ENCODE results near the gene ATE1.
"Not testable (repeated sequence)": the region's sequence is repeated elsewhere in the genome, so short reads cannot be mapped to it uniquely, and the experiment has no call there.

Gene ATE1

GRCh38 chr10:121927841-121928527 is at the start of gene ATE1:
TSS of gene ATE1 (minus strand) at chr10:121928031. CDS start at chr10:121927949, 82 bp downstream.
- DNase-seq = peak; percentile 79 to 91

- DNase-seq = no peak
Measured at GRCh38 chr10:121976607-121977006, 48.8 kb upstream of the ATE1 start.

- DNase-seq = peak in 1 of 2 experiments; percentile 55
Measured at GRCh38 chr10:121975295-121976086, 47.7 kb upstream of the ATE1 start.

- peak; percentile 44 to 77 for DNase-seq
Measured at GRCh38 chr10:121974535-121975294, 46.9 kb upstream of the ATE1 start, which contains the start of gene NSMCE4A. TSS of gene NSMCE4A (minus strand) at chr10:121975217. CDS start at chr10:121975165, 52 bp downstream.

GRCh38 chr10:121974019-121974534 is 46.2 kb upstream of the ATE1 start:
- no peak for DNase-seq

- not testable (repeated sequence) for DNase-seq
Measured at GRCh38 chr10:121969086-121969485, 41.3 kb upstream of the ATE1 start.

GRCh38 chr10:121965996-121966395 is 38.2 kb upstream of the ATE1 start:
- no peak for DNase-seq

GRCh38 chr10:121961456-121961855 is 33.6 kb upstream of the ATE1 start:
- no peak for DNase-seq

- DNase-seq = no peak
Measured at GRCh38 chr10:121959671-121960070, 31.8 kb upstream of the ATE1 start.

- DNase-seq = no peak
Measured at GRCh38 chr10:121956111-121957061, 28.6 kb upstream of the ATE1 start.

- DNase-seq = no peak
Measured at GRCh38 chr10:121952226-121952625, 24.4 kb upstream of the ATE1 start.

GRCh38 chr10:121949451-121949850 is 21.6 kb upstream of the ATE1 start:
- DNase-seq = no peak

- no peak for DNase-seq
Measured at GRCh38 chr10:121949049-121949448, 21.2 kb upstream of the ATE1 start.

GRCh38 chr10:121947343-121948330 is 19.8 kb upstream of the ATE1 start:
- no peak for DNase-seq

GRCh38 chr10:121942749-121943416 is 15.1 kb upstream of the ATE1 start:
- DNase-seq = no peak

- no peak for DNase-seq
Measured at GRCh38 chr10:121941532-121941931, 13.7 kb upstream of the ATE1 start.

GRCh38 chr10:121936295-121936694 is 8.5 kb upstream of the ATE1 start:
- DNase-seq = no peak

GRCh38 chr10:121935702-121936101 is 7.9 kb upstream of the ATE1 start:
- DNase-seq = no peak

- DNase-seq = not testable (repeated sequence)
Measured at GRCh38 chr10:121930268-121931085, 2.6 kb upstream of the ATE1 start.

Measured in SHP77 (cell line).